DOHH2 (cell line): Measurements from ENCODE around the gene KAT7.

Experiments
- CTCF ChIP-seq: fragments of 200-600 bp; sonication (generic); IDR thresholded peaks from one replicate; pipeline ENCODE4 v1.5.1; 2014; ENCODE audit warnings: antibody characterized with exemption, mild to moderate bottlenecking, low read depth, low read length; ENCODE audit not compliant: poor library complexity, severe bottlenecking
- EZH2phosphoT487 ChIP-seq: fragments of 200-600 bp; sonication (generic); IDR thresholded peaks from 2 replicates; pipeline ENCODE4 v1.6.1; 2017; ENCODE audit warnings: borderline replicate concordance, mild to moderate bottlenecking, antibody characterized with exemption, low read length, moderate library complexity, mixed read lengths

- TF ChIP-seq CTCF (no peak), EZH2phosphoT487 (no peak)
Measured at GRCh38 chr17:49788478-49789242, at the start of gene KAT7.
